GM12875 (cell line): ENCODE measurements around the gene SFMBT2.

Source experiments
- H3K4me3 ChIP-seq: one replicate; pipeline ENCODE4 v1.5.1; 2011; ENCODE audit warnings: low read depth, low read length, control low read depth
- CTCF ChIP-seq: IDR thresholded peaks from 2 replicates; pipeline ENCODE4 v1.5.1; 2011; ENCODE audit warnings: low read depth, mild to moderate bottlenecking, control low read depth, inconsistent platforms, low read length, moderate library complexity, borderline replicate concordance; ENCODE audit not compliant: insufficient read depth

Gene SFMBT2

DNA sequence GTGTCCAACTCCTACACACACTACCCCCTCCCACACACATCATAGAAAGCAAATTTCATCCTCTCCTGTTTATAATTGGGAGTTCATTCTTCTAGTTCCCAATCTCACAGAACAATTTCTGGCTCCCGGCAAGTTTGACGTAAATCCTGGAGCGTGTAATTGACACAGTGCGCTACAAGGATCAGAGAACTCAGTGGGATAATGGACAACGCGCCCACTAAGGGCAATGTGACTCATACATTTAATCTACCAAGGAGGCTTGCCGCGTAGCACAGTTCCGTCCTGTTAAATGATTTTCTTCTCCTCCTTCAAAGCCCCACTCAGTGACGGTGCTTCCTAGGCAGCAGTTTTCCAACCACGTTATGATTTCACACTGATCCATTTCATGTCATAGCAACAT, 277.6 kb downstream of the SFMBT2 start:
- no peak overlapping the region for H3K4me3 ChIP-seq
- no peak for TF ChIP-seq CTCF

DNA sequence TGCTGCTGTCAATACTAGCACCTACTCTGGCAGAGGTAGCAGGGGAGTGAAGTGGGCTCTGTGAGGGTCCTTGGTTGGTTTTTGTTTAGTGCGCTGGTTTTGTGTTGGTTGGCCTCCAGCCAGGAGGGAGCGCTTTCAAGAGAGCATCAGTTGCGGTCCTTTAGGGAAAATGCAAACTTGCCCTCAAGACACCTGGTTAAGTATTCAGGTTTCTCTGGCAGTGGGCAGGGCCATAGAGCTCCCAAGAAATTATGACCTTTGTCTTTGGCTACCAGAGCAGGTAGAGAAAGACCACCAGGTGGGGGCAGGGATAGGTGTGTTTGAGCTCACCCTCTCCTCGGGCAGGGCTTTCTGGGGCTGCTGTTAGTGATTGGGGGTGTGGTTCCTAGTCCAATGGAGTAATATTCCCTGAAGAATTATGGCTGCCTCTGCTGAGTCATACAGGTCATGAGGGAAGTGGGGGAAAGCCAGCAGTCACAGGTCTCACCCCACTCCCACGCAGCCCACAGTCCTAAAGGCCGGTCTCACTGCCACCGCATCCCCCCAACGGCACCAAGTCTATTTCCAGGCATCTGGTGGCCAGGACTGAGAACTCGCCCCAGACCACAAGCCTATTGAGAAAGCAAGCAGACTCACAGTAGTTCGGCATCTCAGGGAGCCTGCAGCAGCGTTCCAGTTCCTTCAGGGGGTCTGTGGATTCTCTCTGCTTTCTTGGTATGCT, 280.5 kb downstream of the SFMBT2 start:
- TF ChIP-seq CTCF, result no peak
- no peak overlapping the region for H3K4me3 ChIP-seq

DNA sequence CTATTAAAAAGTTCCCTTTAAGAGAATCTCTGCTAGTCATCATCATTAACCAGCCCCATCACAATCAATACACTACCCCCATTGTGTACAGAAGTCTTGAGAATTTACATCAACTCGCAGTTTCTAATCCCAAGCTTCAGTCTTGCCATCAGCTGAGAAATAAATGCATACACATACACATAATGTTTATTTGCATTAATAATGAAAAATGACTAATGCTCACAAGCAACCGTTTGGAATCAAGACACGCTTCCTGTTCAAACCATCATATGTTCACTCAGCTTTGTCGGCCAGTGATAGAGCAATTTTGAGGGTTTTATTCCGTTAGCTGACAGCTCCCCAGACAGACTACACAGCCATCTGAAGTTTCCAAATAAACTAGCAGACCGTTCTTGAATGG, 287.1 kb downstream of the SFMBT2 start:
- TF ChIP-seq CTCF, result no peak
- no peak overlapping the region for H3K4me3 ChIP-seq

- no peak overlapping the region for H3K4me3 ChIP-seq
- no peak for TF ChIP-seq CTCF
Measured at GRCh38 chr10:7122561-7122960, 288.3 kb downstream of the SFMBT2 start.

DNA sequence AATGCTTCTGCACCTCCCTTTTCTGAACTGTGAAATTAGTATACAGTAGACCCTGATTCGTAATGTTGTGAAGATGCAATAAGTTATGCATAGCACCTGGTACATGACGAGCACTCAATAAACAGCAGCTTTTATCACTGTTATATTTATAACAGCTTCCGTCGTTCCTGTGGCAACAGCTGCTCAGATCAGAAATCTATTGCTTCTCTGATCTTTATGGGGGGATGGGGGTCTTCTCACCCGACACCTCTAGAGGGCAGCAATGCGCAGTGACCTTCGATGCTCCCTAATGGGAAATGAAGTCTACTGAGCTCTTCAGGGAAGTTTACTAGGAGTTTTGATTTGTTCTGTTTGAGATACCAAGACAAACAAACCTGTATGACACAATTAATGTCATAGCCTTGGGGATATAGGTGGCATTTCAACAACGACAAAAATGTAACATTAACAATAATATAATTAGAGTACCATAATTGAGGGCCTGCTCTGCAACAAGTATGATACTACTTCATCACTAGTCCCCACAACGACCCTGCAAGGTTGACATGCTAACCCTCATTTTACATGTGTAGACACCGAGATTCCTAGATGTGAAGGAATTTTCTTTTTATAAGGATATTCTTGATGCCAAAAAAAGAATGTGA, 289.6 kb downstream of the SFMBT2 start:
- no peak overlapping the region for H3K4me3 ChIP-seq
- peak; percentile 81 for TF ChIP-seq CTCF

GRCh38 chr10:7119325-7120015, 291.4 kb downstream of the SFMBT2 start:
- H3K4me3 ChIP-seq, result no peak overlapping the region
- no peak for TF ChIP-seq CTCF
